Stimulated activated CD4-positive, alpha-beta T cell treated with anti-CD3 and anti-CD28 coated beads, Interleukin-12 subunit alpha, Interleukin-12 subunit beta, amount 100 ng/mL, for 24 hours (primary cell): Measurements from ENCODE around the gene PLPPR3.
A peak's percentile ranks its signal among the peaks of the same experiment; 100 is the strongest.

ENCODE experiments used
- DNase-seq, 2 experiments: peaks; one replicate each; pipeline ENCODE4 v3.0.0-alpha.2; 2020; ENCODE audit warnings: low read depth in 2 of 2

PLPPR3 gene

DNA sequence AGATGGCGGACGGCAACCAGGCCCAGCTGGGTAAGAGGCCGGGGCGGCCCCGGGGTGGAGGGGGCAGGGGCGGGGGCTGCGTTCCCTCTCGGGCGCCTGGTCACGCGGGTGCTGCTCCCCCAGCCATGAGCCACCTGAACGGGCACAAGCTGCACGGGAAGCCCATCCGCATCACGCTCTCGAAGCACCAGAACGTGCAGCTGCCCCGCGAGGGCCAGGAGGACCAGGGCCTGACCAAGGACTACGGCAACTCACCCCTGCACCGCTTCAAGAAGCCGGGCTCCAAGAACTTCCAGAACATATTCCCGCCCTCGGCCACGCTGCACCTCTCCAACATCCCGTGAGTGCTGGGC is 13.4 kb downstream of the PLPPR3 start:
- DNase-seq, result no peak

DNA sequence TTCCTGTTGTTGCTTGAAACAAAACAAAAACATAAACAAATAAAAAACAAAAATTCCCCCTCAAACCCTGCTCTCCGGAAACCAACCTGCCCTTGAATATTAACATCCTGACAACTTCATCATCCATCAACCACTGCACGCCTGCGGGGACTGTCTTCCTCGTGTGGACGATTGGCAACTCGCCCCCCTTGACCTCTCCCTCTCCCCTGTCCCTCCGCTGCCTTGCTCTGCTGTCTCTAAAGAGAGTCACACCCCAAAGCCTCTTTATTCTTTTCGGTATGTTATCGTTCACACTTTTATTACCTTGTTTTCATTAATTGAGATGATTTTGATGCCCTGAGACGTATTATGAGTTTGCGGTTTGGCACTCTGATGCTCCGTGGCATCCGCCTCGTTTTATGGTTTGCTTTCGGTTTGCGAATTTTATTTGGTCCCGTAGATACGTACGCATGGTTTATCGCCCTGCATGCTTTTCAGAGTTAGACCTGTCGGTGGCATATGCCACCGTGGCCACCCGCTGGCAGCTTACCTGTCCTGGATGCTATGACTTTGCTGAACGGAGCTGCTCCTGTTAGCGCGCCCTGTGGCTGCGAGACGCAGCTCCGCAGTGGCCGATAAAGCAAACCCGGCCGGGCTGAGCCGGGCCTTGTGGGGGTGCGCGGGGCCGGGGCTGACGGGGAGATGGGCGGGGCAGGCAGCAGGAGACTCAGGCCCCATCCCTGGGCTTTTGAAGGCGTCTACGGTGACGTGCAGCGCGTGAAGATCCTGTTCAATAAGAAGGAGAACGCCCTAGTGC is 13.9 kb downstream of the PLPPR3 start:
- no peak for DNase-seq

- DNase-seq, result no peak
Measured at GRCh38 chr19:806815-807421, 14.8 kb downstream of the PLPPR3 start.

GRCh38 chr19:805600-806550 is 15.9 kb downstream of the PLPPR3 start:
- DNase-seq, result no peak

GRCh38 chr19:805166-805551 is 16.6 kb downstream of the PLPPR3 start:
- no peak for DNase-seq

DNA sequence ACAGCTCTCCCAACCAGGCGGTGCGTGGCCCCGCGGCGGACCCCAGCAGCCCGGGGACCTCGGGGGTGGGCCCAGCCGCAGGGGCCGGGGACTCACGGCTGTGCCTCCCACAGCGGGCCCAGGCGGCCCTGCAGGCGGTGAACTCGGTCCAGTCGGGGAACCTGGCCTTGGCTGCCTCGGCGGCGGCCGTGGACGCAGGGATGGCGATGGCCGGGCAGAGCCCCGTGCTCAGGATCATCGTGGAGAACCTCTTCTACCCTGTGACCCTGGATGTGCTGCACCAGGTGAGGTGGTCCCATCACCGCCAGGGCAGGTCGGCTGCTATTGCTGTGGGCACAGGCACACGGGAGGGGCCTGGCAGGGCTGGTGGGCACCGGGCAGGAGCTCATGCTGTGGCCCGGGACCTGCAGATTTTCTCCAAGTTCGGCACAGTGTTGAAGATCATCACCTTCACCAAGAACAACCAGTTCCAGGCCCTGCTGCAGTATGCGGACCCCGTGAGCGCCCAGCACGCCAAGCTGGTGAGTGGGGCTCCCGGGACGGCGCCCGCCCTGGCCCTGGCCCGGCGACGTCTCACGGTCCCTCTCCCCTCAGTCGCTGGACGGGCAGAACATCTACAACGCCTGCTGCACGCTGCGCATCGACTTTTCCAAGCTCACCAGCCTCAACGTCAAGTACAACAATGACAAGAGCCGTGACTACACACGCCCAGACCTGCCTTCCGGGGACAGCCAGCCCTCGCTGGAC is 17.2 kb downstream of the PLPPR3 start:
- no peak for DNase-seq

DNA sequence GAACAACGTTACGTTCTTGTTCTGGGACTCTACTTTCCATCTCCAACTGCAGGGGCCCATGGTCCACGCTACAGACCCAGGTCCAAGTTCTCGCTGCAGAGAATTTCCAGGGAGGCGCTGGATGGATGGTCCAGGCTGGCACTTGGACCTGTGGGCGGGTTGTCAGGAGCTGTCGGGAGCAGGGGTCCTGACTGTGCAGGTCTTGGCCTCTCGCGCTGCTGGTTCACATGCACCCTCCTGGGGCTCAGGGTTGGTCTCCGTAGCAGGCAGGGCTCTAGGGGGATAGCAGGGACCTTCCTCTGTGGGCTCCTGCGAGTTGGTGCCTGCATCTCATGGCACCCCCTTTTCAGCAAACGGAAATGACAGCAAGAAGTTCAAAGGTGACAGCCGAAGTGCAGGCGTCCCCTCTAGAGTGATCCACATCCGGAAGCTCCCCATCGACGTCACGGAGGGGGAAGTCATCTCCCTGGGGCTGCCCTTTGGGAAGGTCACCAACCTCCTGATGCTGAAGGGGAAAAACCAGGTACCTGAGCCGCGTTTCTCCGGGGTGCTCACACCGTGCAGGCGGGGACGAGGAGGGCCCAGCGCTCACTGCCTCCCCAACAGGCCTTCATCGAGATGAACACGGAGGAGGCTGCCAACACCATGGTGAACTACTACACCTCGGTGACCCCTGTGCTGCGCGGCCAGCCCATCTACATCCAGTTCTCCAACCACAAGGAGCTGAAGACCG is 17.9 kb downstream of the PLPPR3 start:
- no peak for DNase-seq

- DNase-seq, result no peak
Measured at GRCh38 chr19:803099-803561, 18.6 kb downstream of the PLPPR3 start.

DNA sequence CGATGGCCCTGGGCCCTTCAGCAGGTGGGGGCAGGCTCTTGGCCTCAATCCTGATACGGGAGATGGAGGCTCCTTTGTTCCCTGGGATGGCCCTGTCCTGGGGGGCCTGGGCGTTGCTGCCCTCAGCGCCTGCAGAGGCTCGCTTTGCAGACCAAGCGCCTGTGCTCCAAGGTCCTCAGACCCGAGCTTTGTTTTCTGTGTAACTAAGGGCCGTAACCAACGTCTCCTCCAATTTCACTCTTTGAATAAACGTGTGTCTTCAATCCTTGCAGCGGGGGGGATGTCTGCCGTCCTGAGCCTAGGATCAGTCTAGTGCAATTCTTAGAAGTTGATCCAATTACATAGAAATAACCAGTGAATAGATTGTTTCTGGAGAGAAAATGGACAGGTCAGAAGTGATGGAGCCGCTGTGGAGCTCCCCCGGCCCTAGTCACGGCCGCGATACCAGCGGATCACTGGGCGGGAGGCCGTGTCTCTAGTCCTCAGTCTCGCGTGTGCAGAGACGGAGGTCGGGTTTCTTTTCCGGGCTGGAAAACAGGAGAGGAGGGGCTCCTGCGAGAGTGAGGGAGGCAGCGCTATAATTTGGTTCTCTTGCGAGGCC is 19.2 kb downstream of the PLPPR3 start:
- no peak for DNase-seq

DNA sequence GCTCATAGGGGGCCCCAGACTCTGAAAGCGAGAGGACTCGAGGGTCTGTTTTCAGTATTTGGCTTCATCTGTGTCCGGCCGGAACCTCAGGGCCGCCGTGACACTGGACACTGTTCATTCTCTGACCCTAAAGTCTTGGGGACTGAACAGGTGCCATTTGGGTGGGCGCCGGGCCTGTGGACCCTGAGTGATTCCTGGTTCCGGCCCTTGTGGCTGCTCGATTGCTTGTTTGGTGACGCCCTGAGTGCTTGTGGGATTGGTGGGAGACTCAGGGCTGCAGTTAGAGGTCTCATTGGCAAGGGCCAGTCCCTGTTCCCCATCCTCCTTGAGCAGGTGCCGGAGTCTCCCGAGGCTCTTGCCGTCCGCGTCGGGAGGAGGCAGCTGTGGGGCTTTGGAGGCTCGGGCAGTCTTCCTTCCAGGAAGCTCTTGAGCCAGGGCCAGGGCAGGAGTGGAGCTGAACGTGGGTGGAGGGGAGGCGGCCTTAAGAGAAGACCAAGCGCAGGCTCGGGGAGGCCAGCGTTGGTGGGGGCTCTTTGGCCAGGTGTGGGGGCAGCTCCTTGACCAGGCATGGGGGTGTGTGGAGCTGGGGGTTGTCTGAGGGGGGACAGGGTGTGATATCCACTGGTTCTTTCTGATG is 19.8 kb downstream of the PLPPR3 start:
- DNase-seq, result no peak

DNA sequence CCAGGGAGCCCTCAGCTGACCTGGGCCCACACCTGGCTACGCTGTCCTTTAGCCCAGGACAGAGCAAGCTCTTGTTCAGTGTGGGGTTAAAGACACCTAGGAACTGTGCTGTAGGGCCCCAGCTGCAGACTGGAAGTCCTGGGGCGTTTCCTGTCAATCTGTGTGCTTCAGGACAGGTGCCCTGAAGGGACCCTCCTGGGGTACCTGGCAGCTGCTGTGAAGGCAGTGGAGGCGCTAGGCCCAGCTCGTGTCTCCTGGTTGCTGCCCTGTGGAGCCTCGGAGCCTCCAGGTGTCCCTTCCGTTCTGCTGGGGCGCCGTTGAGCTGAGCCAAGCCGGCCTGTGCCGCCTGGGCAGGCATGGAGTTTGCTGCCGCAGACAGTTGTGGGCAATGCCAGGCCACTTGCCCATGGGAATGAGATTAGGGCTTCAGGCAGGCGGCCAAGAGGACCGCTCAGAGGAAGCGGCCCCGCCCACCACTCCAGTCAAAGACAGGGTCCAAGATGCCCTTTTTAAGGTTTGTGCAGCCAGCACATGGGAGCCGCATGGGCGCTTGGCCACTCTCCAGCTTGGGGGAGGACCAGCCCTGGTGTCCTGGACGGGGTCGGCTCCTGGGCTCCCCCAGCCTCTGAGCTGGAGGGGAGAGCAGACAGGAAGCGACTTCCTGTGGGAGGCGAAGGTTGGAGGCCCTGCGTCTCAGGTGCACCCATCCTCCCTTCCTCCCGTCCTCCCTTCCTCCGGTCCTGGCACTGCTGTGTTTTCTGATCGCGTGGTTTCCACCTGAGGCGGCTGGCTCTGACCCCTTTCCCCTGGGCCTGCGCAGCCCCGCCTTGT is 20.5 kb downstream of the PLPPR3 start:
- no peak for DNase-seq

- DNase-seq, result no peak
Measured at GRCh38 chr19:800360-801029, 21.3 kb downstream of the PLPPR3 start.

DNA sequence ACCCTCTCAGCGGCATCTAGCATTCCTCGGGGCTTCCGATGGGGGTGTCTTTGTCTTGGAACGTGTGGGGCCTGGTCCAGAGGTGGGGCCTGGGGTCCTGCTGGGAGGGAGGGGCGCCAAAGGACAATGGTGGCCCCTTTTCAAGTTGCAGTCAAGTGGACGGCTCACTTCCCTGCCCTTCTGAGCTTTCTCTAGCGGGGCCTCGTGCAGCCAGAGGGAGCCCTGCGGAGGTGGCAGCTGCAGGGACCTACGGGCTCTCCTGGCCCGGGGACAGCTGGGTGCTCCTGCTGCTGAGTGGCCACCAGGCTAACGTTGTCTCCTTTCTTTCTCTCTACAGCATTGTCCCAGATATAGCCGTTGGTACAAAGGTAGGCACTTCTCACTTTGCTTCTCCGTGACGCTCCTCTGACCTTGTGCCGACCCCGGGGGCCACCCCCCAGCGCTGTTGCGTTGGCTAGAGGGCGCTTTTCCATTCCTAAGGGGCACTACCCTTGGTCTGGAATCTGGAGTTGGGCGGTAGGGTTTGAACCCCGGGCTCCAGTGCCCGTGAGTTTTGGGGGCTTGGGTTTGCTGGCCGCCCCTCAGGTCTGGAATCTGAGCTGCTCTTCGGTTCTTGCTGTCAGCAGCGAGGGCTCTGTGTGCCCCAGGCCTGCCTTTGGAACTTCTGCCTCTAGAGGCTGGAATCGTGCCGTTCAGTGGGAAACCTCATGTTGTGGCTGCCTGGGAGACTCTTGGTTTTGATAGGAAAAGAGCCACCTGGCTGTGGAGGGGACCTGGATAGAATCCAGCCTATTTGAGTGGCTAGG is 22.5 kb downstream of the PLPPR3 start:
- no peak for DNase-seq

DNA sequence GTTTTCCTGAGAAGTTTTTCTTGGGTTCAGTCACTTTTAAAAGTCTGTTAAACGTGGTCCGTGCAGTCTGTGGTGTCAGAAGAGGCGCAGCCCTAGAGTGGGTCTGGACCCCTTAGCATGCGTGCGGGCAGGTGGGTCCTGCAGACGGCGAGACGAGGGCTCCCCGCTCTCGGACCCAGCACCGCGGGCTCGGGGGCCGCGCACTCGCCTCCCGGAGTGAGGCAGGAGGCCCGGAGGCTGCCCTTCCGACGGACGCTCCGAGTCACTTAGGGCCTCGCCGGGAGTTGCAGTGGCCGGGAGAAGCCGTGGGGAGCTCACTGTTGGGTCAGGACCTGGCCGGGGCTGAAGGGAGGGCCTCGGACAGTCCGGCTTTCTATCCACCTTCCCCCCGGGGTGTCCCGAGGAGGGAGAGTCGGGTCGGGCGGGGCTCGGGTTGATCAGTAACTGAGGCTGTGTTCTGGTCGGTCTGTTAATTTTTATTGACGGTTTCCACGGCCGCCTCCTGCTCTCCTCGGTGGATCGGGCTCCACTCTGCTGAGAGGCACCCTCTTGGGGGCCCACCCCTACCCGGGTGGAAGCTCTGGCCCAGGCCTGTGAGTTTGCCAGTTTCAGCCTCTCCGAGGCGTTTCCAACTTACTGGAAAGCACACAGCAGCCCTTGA is 23.2 kb downstream of the PLPPR3 start:
- no peak for DNase-seq

GRCh38 chr19:797528-798414 is 24.0 kb downstream of the PLPPR3 start:
- DNase-seq, result peak; percentile 79 to 85
